ENCODE measurements around the gene AVPR2.

Gene AVPR2

DNA sequence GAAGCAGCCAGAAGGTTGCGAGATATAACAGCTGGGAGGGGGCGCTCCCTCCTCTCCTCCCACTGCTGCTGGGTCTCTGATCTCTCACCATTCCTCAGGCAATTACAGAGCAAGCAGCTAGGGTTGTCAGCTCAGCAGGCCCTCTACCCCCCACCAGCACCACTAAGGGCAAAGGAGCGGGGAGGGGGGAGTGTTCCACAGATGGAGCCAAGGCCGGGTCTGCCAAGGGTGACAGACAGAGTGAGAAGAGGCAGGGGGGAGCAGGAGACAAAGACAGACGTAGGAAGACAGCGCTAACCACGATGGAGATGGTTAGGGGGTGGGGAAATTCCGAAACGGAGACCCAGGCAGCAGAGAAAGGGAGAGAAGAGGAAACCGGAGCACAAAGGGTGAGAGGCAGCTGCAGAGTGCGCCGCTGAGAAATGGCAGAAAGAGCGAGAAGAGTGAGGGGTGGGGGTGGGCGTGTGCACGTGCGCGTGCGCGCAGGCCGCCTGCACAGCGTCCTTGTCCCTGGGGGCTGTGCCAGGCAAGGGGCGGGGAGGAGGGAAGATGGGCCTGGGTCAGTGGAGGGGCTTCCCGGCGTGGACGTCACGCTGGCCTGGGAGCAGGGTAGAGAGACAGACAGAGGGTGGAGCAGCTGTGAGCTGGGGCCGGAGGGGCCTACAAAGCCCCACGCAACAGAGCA lies 25.4 kb upstream of the AVPR2 start:
- H3K4me3 ChIP-seq (ENCODE audit: low read length in 2 of 2): no peak overlapping the region
- no peaks in the 10 kb centered on the region for H3K36me3 ChIP-seq (ENCODE audit: control insufficient read depth in 2 of 2, insufficient read depth in 2 of 2, low read length in 2 of 2)
- no peaks in the 10 kb centered on the region for H3K9me3 ChIP-seq (ENCODE audit: control insufficient read depth in 2 of 2, low read length in 2 of 2)
- no peak overlapping the region for H3K9ac ChIP-seq (ENCODE audit: low read depth in 1 of 2, low read length in 2 of 2)
- peaks cover 40 to 50% of the 10 kb centered on the region in 2 donors for H3K27me3 ChIP-seq (ENCODE audit: control insufficient read depth in 2 of 2, insufficient read depth in 2 of 2, low read length in 2 of 2)
- no peaks in the 10 kb centered on the region for H3K4me1 ChIP-seq (ENCODE audit: control insufficient read depth in 2 of 2, insufficient read depth in 2 of 2, low read length in 2 of 2)
- no peak overlapping the region for H3K27ac ChIP-seq (ENCODE audit: low read depth in 2 of 2, low read length in 2 of 2)

DNA sequence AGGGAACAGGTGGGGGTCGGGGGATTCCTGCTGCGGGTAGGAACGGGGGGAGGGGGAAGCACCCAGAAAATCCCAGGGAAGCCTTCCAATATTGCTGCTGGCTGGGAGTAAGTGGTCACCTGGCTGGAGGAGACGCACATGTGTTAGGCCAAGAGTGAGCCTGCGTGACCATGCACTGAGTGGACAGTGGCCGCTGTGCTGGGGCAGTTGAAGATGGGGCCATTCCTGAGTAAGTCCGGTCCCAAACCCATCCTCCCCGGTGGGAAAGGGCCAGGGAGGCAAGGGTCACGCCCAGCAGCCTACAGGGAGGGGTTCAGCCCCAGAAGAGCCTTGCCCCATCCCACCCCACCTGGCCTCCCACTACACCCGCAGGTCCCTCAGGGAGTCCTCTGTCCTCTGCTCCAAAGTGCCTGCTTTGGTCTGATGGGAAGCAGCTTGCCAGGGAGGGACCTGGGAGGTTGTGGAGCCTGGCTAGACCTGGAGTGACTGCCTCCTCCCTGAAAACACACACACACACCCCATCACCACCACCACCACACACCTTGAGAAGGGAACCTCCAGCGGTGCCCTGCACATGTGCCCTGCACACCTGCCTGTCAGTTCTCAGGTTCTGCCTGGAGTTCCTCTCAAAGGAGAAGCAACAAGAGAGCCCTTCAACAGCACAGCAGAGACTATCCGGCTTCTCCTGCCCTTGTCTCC lies 24.6 kb upstream of the AVPR2 start:
- Histone ChIP-seq H3K36me3 (ENCODE audit: control insufficient read depth in 2 of 2, insufficient read depth in 2 of 2, low read length in 2 of 2) (no peaks in the 10 kb centered on the region), H3K9me3 (ENCODE audit: control insufficient read depth in 2 of 2, low read length in 2 of 2) (no peaks in the 10 kb centered on the region), H3K9ac (ENCODE audit: low read depth in 1 of 2, low read length in 2 of 2) (no peak overlapping the region), H3K27me3 (ENCODE audit: control insufficient read depth in 2 of 2, insufficient read depth in 2 of 2, low read length in 2 of 2) (peaks cover 46 to 54% of the 10 kb centered on the region in 2 donors), H3K4me1 (ENCODE audit: control insufficient read depth in 2 of 2, insufficient read depth in 2 of 2, low read length in 2 of 2) (no peaks in the 10 kb centered on the region), H3K27ac (ENCODE audit: low read depth in 2 of 2, low read length in 2 of 2) (no peak overlapping the region), H3K4me3 (ENCODE audit: low read length in 2 of 2) (no peak overlapping the region)

DNA sequence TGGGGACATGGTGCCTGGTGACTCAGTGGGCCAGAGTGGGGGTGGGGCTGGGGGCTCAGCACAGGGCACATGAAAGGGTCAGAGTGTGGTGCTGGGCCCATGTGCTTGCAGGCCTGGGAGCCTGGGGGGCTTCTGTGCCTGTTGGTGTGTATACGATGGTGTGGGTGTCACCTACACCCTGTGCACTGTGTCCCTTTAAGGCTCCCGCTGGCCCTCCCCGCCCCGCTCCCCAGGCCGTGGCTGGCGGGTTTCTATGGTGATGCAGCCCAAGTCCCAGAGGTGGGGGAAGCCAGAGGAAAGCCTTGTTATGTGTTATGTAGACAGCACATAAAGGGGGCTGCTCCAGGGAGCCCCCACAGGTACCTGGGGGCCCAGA lies 24.0 kb upstream of the AVPR2 start:
- no peak overlapping the region for H3K9ac ChIP-seq (ENCODE audit: low read depth in 1 of 2, low read length in 2 of 2)
- H3K27me3 ChIP-seq (ENCODE audit: control insufficient read depth in 2 of 2, insufficient read depth in 2 of 2, low read length in 2 of 2): peaks cover 52 to 59% of the 10 kb centered on the region in 2 donors
- H3K4me3 ChIP-seq (ENCODE audit: low read length in 2 of 2): no peak overlapping the region
- no peak overlapping the region for H3K27ac ChIP-seq (ENCODE audit: low read depth in 2 of 2, low read length in 2 of 2)
- no peaks in the 10 kb centered on the region for H3K9me3 ChIP-seq (ENCODE audit: control insufficient read depth in 2 of 2, low read length in 2 of 2)
- no peaks in the 10 kb centered on the region for H3K4me1 ChIP-seq (ENCODE audit: control insufficient read depth in 2 of 2, insufficient read depth in 2 of 2, low read length in 2 of 2)
- no peaks in the 10 kb centered on the region for H3K36me3 ChIP-seq (ENCODE audit: control insufficient read depth in 2 of 2, insufficient read depth in 2 of 2, low read length in 2 of 2)

DNA sequence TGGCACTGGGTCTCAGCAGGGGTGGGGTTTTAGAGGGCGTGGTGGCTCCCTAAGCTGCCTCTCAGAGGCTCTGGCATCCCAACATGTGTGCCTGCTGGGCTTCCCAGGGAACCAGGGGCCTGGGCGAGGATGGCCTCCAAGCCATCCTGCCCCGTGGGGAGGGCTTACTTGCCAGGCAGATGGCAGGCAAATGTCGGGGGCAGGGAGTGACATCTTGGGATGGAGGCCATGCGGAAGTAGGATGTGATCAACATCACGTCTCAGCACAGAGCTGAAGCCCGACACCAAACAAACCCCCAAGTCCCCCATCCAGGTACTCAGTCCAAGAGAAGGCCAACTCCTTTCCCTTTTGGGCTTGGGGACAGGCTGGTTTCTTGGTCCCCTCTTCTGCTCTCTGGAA lies 23.2 kb upstream of the AVPR2 start:
- Histone ChIP-seq H3K27ac (ENCODE audit: low read depth in 2 of 2, low read length in 2 of 2) (no peak overlapping the region), H3K27me3 (ENCODE audit: control insufficient read depth in 2 of 2, insufficient read depth in 2 of 2, low read length in 2 of 2) (peaks cover 52 to 57% of the 10 kb centered on the region in 2 donors), H3K4me3 (ENCODE audit: low read length in 2 of 2) (no peak overlapping the region), H3K4me1 (ENCODE audit: control insufficient read depth in 2 of 2, insufficient read depth in 2 of 2, low read length in 2 of 2) (no peaks in the 10 kb centered on the region), H3K36me3 (ENCODE audit: control insufficient read depth in 2 of 2, insufficient read depth in 2 of 2, low read length in 2 of 2) (no peaks in the 10 kb centered on the region), H3K9ac (ENCODE audit: low read depth in 1 of 2, low read length in 2 of 2) (no peak overlapping the region), H3K9me3 (ENCODE audit: control insufficient read depth in 2 of 2, low read length in 2 of 2) (no peaks in the 10 kb centered on the region)

DNA sequence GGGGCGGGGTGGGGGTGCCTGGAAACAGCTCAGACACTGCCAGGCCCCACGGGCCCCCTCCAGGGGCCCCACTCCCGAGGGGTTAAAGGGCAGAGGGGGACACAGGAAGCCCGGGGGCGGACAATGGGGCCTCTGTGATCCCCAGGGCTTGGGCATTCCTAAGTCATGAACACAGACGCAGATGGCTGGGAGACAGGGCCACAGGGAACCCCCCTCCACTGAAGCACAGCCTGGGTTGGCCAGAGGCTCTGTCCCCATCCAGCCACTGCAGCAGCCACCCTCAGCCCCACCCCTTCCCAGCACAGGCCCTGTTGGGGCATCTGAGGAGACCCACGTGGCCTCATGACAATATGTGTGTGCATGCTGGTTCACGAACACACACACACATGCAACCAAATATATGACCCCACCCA lies 22.4 kb upstream of the AVPR2 start:
- H3K4me1 ChIP-seq (ENCODE audit: control insufficient read depth in 2 of 2, insufficient read depth in 2 of 2, low read length in 2 of 2): no peaks in the 10 kb centered on the region
- H3K9ac ChIP-seq (ENCODE audit: low read depth in 1 of 2, low read length in 2 of 2): no peak overlapping the region
- no peak overlapping the region for H3K27ac ChIP-seq (ENCODE audit: low read depth in 2 of 2, low read length in 2 of 2)
- H3K4me3 ChIP-seq (ENCODE audit: low read length in 2 of 2): no peak overlapping the region
- peaks cover 52 to 55% of the 10 kb centered on the region in 2 donors for H3K27me3 ChIP-seq (ENCODE audit: control insufficient read depth in 2 of 2, insufficient read depth in 2 of 2, low read length in 2 of 2)
- no peaks in the 10 kb centered on the region for H3K9me3 ChIP-seq (ENCODE audit: control insufficient read depth in 2 of 2, low read length in 2 of 2)
- H3K36me3 ChIP-seq (ENCODE audit: control insufficient read depth in 2 of 2, insufficient read depth in 2 of 2, low read length in 2 of 2): no peaks in the 10 kb centered on the region

DNA sequence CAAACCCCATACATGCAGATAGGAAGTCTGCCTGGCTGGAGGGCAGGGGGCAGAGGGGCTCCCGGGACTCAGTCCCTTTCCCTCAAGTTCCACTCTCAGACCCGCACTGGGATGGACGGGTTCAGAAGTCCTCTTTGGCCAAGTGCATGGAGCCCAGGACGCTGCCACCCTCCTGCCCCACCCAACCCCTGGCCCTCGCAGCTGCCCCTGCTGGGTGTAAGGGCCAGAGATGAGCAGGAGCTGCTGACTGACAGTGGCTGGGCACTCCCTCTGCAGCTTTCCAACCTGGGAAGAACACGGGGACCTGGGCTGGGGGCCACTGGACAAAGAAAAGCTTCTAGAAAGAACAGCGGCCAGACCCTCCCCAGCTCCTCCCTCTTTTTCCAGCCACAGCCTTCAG lies 21.9 kb upstream of the AVPR2 start:
- peaks cover 54 to 59% of the 10 kb centered on the region in 2 donors for H3K27me3 ChIP-seq (ENCODE audit: control insufficient read depth in 2 of 2, insufficient read depth in 2 of 2, low read length in 2 of 2)
- no peak overlapping the region for H3K9ac ChIP-seq (ENCODE audit: low read depth in 1 of 2, low read length in 2 of 2)
- H3K4me1 ChIP-seq (ENCODE audit: control insufficient read depth in 2 of 2, insufficient read depth in 2 of 2, low read length in 2 of 2): no peaks in the 10 kb centered on the region
- no peaks in the 10 kb centered on the region for H3K9me3 ChIP-seq (ENCODE audit: control insufficient read depth in 2 of 2, low read length in 2 of 2)
- no peak overlapping the region for H3K27ac ChIP-seq (ENCODE audit: low read depth in 2 of 2, low read length in 2 of 2)
- no peaks in the 10 kb centered on the region for H3K36me3 ChIP-seq (ENCODE audit: control insufficient read depth in 2 of 2, insufficient read depth in 2 of 2, low read length in 2 of 2)
- H3K4me3 ChIP-seq (ENCODE audit: low read length in 2 of 2): no peak overlapping the region

DNA sequence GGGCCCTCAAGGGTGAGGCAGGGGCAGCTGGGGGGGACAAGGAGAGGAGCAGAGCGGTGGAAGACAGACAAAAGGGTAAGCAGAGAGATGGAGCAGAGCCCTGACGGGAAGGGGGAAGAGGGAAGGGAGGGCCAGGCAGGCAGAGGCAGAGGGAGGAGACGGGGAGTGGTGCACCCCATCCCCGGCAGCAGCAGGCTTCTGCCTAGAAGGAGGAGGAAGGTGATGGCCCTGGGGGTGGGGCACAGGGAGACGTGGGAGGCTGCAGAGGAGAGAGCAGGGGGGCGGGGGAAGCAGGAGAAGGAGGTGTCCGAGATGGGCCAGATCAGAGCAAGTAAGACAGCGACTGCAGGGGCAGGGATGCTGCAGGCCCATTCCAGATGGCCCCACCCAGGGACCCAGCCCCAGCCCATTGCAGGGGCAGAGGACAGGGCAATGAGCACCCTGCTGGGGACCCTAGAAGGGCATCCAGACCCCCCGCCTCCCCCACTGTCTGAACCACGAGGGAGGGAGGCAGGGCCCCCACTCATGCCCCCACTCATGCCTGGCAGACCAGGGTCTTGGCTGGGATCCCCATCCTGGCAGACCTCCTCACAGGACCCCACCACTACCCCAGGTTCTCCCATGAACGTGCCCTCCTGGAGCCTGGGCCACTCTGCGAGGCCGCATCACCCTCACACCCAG lies 21.2 kb upstream of the AVPR2 start:
- H3K4me3 ChIP-seq (ENCODE audit: low read length in 2 of 2): no peak overlapping the region
- H3K9ac ChIP-seq (ENCODE audit: low read depth in 1 of 2, low read length in 2 of 2): no peak overlapping the region
- no peaks in the 10 kb centered on the region for H3K36me3 ChIP-seq (ENCODE audit: control insufficient read depth in 2 of 2, insufficient read depth in 2 of 2, low read length in 2 of 2)
- no peak overlapping the region for H3K27ac ChIP-seq (ENCODE audit: low read depth in 2 of 2, low read length in 2 of 2)
- no peaks in the 10 kb centered on the region for H3K9me3 ChIP-seq (ENCODE audit: control insufficient read depth in 2 of 2, low read length in 2 of 2)
- H3K4me1 ChIP-seq (ENCODE audit: control insufficient read depth in 2 of 2, insufficient read depth in 2 of 2, low read length in 2 of 2): no peaks in the 10 kb centered on the region
- H3K27me3 ChIP-seq (ENCODE audit: control insufficient read depth in 2 of 2, insufficient read depth in 2 of 2, low read length in 2 of 2): peaks cover 56% of the 10 kb centered on the region in 2 donors

DNA sequence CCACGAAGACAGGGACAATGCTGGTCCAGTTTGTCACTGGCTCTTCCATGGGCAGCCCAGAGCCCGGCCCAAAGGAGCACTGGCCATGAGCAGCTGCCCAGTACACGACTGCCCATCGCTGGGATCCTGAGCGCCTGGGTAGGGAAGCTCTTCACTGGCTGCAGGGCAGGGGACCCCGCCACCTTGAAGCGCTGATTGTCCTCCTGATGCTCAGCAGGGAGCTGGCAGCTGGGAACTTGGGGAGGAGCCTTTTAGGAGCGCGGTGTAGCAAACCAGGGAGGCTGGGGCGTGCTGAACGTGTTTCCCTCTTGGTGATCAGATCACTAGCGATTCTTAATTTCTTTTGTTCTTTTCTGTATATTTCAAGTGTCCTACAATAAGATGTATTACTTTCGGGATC lies 20.3 kb upstream of the AVPR2 start:
- no peaks in the 10 kb centered on the region for H3K4me1 ChIP-seq (ENCODE audit: control insufficient read depth in 2 of 2, insufficient read depth in 2 of 2, low read length in 2 of 2)
- H3K9me3 ChIP-seq (ENCODE audit: control insufficient read depth in 2 of 2, low read length in 2 of 2): no peaks in the 10 kb centered on the region
- no peak overlapping the region for H3K4me3 ChIP-seq (ENCODE audit: low read length in 2 of 2)
- no peak overlapping the region for H3K27ac ChIP-seq (ENCODE audit: low read depth in 2 of 2, low read length in 2 of 2)
- peaks cover 52 to 54% of the 10 kb centered on the region in 2 donors for H3K27me3 ChIP-seq (ENCODE audit: control insufficient read depth in 2 of 2, insufficient read depth in 2 of 2, low read length in 2 of 2)
- H3K36me3 ChIP-seq (ENCODE audit: control insufficient read depth in 2 of 2, insufficient read depth in 2 of 2, low read length in 2 of 2): no peaks in the 10 kb centered on the region
- H3K9ac ChIP-seq (ENCODE audit: low read depth in 1 of 2, low read length in 2 of 2): no peak overlapping the region

DNA sequence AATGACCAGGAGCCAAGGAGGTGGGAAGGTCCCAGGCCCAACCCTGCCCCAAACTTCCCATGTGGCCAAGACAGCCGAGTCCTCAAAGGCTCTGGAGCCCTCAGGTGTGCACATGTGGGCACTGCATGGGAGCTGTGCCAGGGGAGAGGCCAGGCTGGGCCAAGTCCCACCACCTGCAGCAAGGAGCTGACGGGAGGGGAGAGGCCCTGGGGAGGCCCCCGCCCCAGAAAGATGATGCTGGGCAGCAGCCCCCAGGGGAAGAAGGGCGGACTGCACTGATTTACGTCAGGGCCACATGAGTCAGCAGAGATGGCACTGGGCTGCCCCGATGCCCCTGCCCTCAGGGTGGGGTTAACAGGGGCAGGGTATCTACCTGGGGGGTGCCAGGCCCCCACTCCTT lies 19.9 kb upstream of the AVPR2 start:
- Histone ChIP-seq H3K36me3 (ENCODE audit: control insufficient read depth in 2 of 2, insufficient read depth in 2 of 2, low read length in 2 of 2) (no peaks in the 10 kb centered on the region), H3K9ac (ENCODE audit: low read depth in 1 of 2, low read length in 2 of 2) (no peak overlapping the region), H3K27me3 (ENCODE audit: control insufficient read depth in 2 of 2, insufficient read depth in 2 of 2, low read length in 2 of 2) (peaks cover 52% of the 10 kb centered on the region in 2 donors), H3K27ac (ENCODE audit: low read depth in 2 of 2, low read length in 2 of 2) (no peak overlapping the region), H3K4me1 (ENCODE audit: control insufficient read depth in 2 of 2, insufficient read depth in 2 of 2, low read length in 2 of 2) (no peaks in the 10 kb centered on the region), H3K4me3 (ENCODE audit: low read length in 2 of 2) (no peak overlapping the region), H3K9me3 (ENCODE audit: control insufficient read depth in 2 of 2, low read length in 2 of 2) (no peaks in the 10 kb centered on the region)

DNA sequence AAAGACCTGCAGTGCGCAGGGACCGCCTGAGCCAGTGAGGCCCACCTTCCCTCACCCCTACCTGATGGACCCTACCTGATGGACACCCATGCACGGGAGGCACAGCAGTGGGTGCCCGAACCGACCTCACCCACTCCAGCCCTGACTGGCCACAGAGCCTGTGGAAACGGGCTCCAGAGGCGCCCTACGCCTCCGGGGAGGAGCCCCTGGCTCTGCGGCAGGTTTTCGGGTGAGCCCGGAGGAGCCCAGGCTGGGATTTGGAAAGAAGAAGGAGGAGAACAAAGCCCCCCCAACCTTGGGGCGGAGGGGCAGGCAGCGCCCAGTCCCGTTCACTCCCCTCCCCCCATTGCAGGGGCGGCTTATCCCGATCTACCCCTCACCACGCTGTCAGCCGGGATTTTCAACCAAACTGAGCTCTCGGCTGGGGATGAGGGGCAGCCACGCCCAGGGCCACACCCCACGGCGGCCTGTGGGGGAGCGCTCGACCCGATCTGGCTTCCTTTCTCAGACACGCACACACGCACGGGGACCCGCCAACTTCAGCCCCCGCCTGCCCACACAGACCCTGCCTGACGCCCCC lies 19.2 kb upstream of the AVPR2 start:
- no peak overlapping the region for H3K27ac ChIP-seq (ENCODE audit: low read depth in 2 of 2, low read length in 2 of 2)

More for the DNA sequence above, 19.2 kb upstream of the AVPR2 start:
- Histone ChIP-seq H3K36me3 (ENCODE audit: control insufficient read depth in 2 of 2, insufficient read depth in 2 of 2, low read length in 2 of 2) (no peaks in the 10 kb centered on the region), H3K27me3 (ENCODE audit: control insufficient read depth in 2 of 2, insufficient read depth in 2 of 2, low read length in 2 of 2) (peaks cover 46 to 48% of the 10 kb centered on the region in 2 donors), H3K4me1 (ENCODE audit: control insufficient read depth in 2 of 2, insufficient read depth in 2 of 2, low read length in 2 of 2) (no peaks in the 10 kb centered on the region), H3K9ac (ENCODE audit: low read depth in 1 of 2, low read length in 2 of 2) (no peak overlapping the region), H3K9me3 (ENCODE audit: control insufficient read depth in 2 of 2, low read length in 2 of 2) (no peaks in the 10 kb centered on the region), H3K4me3 (ENCODE audit: low read length in 2 of 2) (no peak overlapping the region)

Measured in mucosa of rectum (tissue), 2 donors.